K562 (cell line): ENCODE results near the gene ERF. TPM values are rescaled to one million over a fixed set of nuclear protein-coding genes. Genes with fewer than 3 reads are reported as not detected.

Experiments used
- ARID1B ChIP-seq: fragments of 450-650 bp; IDR thresholded peaks from 2 replicates; pipeline ENCODE4 v1.6.1; 2016; ENCODE audit warnings: antibody characterized with exemption, mild to moderate bottlenecking, inconsistent platforms
- BHLHE40 ChIP-seq: IDR thresholded peaks from 2 replicates; pipeline ENCODE4 v1.6.1; 2011; ENCODE audit warnings: low read length, improper control_type of control experiment
- CEBPZ ChIP-seq: fragments of 150-350 bp; IDR thresholded peaks from 2 replicates; pipeline ENCODE4 v1.6.1; 2014; ENCODE audit warnings: low read depth, mild to moderate bottlenecking, low read length, borderline replicate concordance
- CREB5 ChIP-seq: fragments of 250-450 bp; sonication (Bioruptor Pico); IDR thresholded peaks from 2 replicates; pipeline ENCODE4 v1.5.0; 2020; ENCODE audit warnings: mild to moderate bottlenecking
- DACH1 ChIP-seq: fragments of 450-650 bp; IDR thresholded peaks from 2 replicates; pipeline ENCODE4 v1.6.1; 2018; ENCODE audit not compliant: partially characterized antibody
- GABPB1 ChIP-seq: sonication (generic); formaldehyde crosslinking; IDR thresholded peaks from 2 replicates; pipeline ENCODE4 v1.8.0; 2022; ENCODE audit warnings: mild to moderate bottlenecking, missing genetic modification reagents
- HMBOX1 ChIP-seq: sonication (generic); IDR thresholded peaks from 2 replicates; pipeline ENCODE4 v1.6.1; 2016
- KAT8 ChIP-seq: fragments of 450-650 bp; IDR thresholded peaks from 2 replicates; pipeline ENCODE4 v1.6.1; 2016; ENCODE audit warnings: low read depth, mild to moderate bottlenecking
- MTA1 ChIP-seq: fragments of 450-650 bp; IDR thresholded peaks from 2 replicates; pipeline ENCODE4 v1.6.1; 2017; ENCODE audit warnings: borderline replicate concordance
- NEUROD1 ChIP-seq: fragments of 150-350 bp; IDR thresholded peaks from 2 replicates; pipeline ENCODE4 v1.6.1; 2014; ENCODE audit warnings: borderline replicate concordance, low read length, low read depth; ENCODE audit not compliant: partially characterized antibody
- PREB ChIP-seq: sonication (generic); formaldehyde crosslinking; IDR thresholded peaks from 2 replicates; pipeline ENCODE4 v1.8.1; 2023; ENCODE audit warnings: mild to moderate bottlenecking, missing genetic modification reagents
- RERE ChIP-seq: sonication (generic); formaldehyde crosslinking; IDR thresholded peaks from 2 replicates; pipeline ENCODE4 v1.8.0; 2023; ENCODE audit warnings: missing genetic modification reagents, mild to moderate bottlenecking, borderline replicate concordance
- SIRT6 ChIP-seq: IDR thresholded peaks from one replicate; pipeline ENCODE4 v1.6.1; 2012; ENCODE audit warnings: low read depth, mild to moderate bottlenecking, control low read depth, inconsistent platforms, low read length, moderate library complexity
- ZBTB7A ChIP-seq: IDR thresholded peaks from 2 replicates; pipeline ENCODE4 v1.6.1; 2011; ENCODE audit warnings: low read depth, mild to moderate bottlenecking, low read length, moderate library complexity, borderline replicate concordance; ENCODE audit not compliant: control insufficient read depth
- polyA plus RNA-seq, 8 experiments: library from polyadenylated mRNA; depleted of rRNA in 4 of 8; stranded (reverse) in 5 of 8; unstranded in 3 of 8; fragments of >200 nt; fragmentation: Nextera tagmentation in 2 of 8; fragmentation: Illumina TruSeq in 1 of 8; extraction: Ambion mirVana in 2 of 8; extraction: Trizol in 1 of 8; gene quantifications; 2 replicates each; pipeline versions ENCODE4 v1.2.1 to v1.2.3, GENCODE V29; 2011 to 2014; ENCODE audit warnings: inconsistent platforms in 1 of 8, missing spikeins in 1 of 8
- total RNA-seq, 7 experiments: library from RNA; depleted of rRNA in 6 of 7; stranded (reverse); fragments of >200 nt in 6 of 7; fragmentation: Illumina TruSeq in 2 of 7; extraction: Trizol in 2 of 7; gene quantifications; 2 replicates each; pipeline versions ENCODE4 v1.2.1 to v1.2.3, GENCODE V29; 2011 to 2021; ENCODE audit warnings: low replicate concordance in 1 of 7

ERF gene
- total and polyA plus RNA-seq, 9 of the 15 experiments (the other 6 are each of a cell fraction or from before 2014, with no cell fraction given): 0.03 to 75.4 (median 27.0) TPM

DNA sequence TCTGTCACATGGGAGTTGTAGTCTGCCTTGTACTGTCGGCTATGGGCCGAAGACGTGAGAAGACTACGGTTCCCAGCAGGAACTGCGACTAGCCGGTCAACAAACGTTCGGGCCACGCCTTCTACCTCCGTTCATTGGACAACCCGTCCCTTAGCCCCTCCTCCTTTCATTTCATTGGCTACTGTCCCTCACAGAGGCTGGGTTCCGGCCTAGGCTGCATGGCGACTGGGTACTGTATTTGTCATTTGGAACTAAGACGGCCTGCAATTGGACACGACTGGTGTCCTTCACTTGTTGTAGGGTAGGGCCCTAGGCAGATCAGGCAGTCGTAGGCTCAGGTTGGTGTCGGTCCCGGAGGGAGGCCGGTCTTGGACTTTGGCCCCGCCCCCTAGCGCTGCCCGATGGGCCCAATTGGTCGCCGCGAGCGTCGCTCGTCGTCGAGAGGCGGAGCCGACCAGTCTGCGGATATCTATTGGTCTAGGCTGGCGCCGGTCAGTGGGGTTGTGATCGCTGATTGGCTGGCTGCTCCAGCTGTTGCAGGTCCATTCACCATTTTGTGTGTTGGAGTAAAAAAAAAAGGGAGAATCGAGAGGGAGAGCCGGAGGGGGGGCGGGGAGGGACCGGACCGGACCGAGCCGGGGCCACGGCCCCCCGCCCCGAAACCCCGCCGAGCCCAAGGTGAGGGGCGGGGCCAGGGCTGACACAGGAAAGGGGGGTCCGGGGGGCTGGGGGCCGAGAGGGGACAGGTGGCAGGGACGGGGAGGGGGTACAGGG, 14.0 kb upstream of the ERF start, which contains the start of gene CIC (continued):
- no peak for TF ChIP-seq CREB5
- TF ChIP-seq ARID1B: no peak
- TF ChIP-seq KAT8: no peak
- TF ChIP-seq MTA1: no peak
- TF ChIP-seq CEBPZ: peak; percentile 99
- peak; percentile 92 for TF ChIP-seq DACH1
- peak; percentile 99 for TF ChIP-seq NEUROD1
- no peak for TF ChIP-seq PREB (CRISPR knock-in tag)
- no peak for TF ChIP-seq SIRT6
- no peak for TF ChIP-seq RERE (CRISPR knock-in tag)
- no peak; the same call in 1 of the 2 replicates for TF ChIP-seq ZBTB7A
- TF ChIP-seq BHLHE40: peak; percentile 1; the same call in 1 of the 2 replicates
- TF ChIP-seq HMBOX1: no peak
- peak; percentile 91 for TF ChIP-seq GABPB1
